Tibial nerve (tissue), 4 donors: ENCODE measurements around the gene LTB. TPM values are rescaled to one million over a fixed set of nuclear protein-coding genes. Genes with fewer than 3 reads are reported as not detected.

Source experiments
- DNase-seq, 2 donors: peaks; one replicate each; pipeline ENCODE4 v3.0.0-alpha.2; 2019; ENCODE audit warnings: low spot score in 2 of 2
- H3K27ac ChIP-seq, 4 donors: fragments of 200-600 bp; sonication (generic) in 3 of 4; one replicate each; pipeline ENCODE4 v1.5.1; 2017 to 2019; ENCODE audit warnings: mild to moderate bottlenecking in 1 of 4
- H3K27me3 ChIP-seq, 2 donors: fragments of 200-600 bp; sonication (generic) in 1 of 2; one replicate each; pipeline versions ENCODE4 v1.5.1 to v1.6.0; 2017 to 2019
- H3K36me3 ChIP-seq, 3 donors: fragments of 200-600 bp; sonication (generic); one replicate each; pipeline ENCODE4 v1.5.1; 2018 to 2019
- H3K4me1 ChIP-seq, 4 donors: fragments of 200-600 bp; sonication (generic) in 3 of 4; one replicate each; pipeline ENCODE4 v1.5.1; 2017 to 2019
- H3K4me3 ChIP-seq, 4 donors: fragments of 200-600 bp; sonication (generic) in 3 of 4; one replicate each; pipeline ENCODE4 v1.5.1; 2017 to 2019; ENCODE audit warnings: mild to moderate bottlenecking in 1 of 4, moderate library complexity in 1 of 4
- H3K9me3 ChIP-seq, 4 donors: fragments of 200-600 bp; sonication (generic) in 3 of 4; one replicate each; pipeline ENCODE4 v1.5.1; 2017 to 2019
- EP300 ChIP-seq, 2 donors: sonication (generic); formaldehyde crosslinking; IDR thresholded peaks; one replicate each; pipeline ENCODE4 v1.6.1; 2017; ENCODE audit warnings: antibody characterized with exemption in 2 of 2, mild to moderate bottlenecking in 1 of 2
- POLR2A ChIP-seq, 2 donors: fragments of 450-650 bp; IDR thresholded peaks; one replicate each; pipeline ENCODE4 v1.6.1; 2017; ENCODE audit warnings: antibody characterized with exemption in 2 of 2, mild to moderate bottlenecking in 2 of 2, moderate library complexity in 2 of 2
- WGBS, 2 donors: methylation state at CpG; one replicate each; pipeline ENCODE4 v1.1.5; 2018; 5-methylcytosine and 5-hydroxymethylcytosine counted together
- total RNA-seq, 4 donors: library from RNA; depleted of rRNA; stranded (reverse); fragments of >200 nt; gene quantifications; one replicate each; pipeline ENCODE4 v1.1.0, GENCODE V29; 2016
- TF ChIP-seq, protein P1 (sequence below), 5 experiments: fragments of 200-600 bp in 3 of 5; fragments of 450-650 bp in 2 of 5; sonication (generic) in 3 of 5; IDR thresholded peaks; one replicate each; pipeline ENCODE4 v1.5.1; 2016 to 2019; ENCODE audit warnings: antibody characterized with exemption in 5 of 5, mild to moderate bottlenecking in 3 of 5, moderate library complexity in 2 of 5

LTB gene
- total RNA-seq, 4 donors from 2014 or later, result not detected

DNA sequence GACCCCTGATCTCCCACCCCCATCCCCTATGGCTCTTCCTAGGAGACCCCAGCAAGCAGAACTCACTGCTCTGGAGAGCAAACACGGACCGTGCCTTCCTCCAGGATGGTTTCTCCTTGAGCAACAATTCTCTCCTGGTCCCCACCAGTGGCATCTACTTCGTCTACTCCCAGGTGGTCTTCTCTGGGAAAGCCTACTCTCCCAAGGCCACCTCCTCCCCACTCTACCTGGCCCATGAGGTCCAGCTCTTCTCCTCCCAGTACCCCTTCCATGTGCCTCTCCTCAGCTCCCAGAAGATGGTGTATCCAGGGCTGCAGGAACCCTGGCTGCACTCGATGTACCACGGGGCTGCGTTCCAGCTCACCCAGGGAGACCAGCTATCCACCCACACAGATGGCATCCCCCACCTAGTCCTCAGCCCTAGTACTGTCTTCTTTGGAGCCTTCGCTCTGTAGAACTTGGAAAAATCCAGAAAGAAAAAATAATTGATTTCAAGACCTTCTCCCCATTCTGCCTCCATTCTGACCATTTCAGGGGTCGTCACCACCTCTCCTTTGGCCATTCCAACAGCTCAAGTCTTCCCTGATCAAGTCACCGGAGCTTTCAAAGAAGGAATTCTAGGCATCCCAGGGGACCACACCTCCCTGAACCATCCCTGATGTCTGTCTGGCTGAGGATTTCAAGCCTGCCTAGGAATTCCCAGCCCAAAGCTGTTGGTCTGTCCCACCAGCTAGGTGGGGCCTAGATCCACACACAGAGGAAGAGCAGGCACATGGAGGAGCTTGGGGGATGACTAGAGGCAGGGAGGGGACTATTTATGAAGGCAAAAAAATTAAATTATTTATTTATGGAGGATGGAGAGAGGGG lies 8.8 kb downstream of the LTB start:
- Histone ChIP-seq H3K9me3 (no peaks in the 10 kb centered on the region), H3K36me3 (no peaks in the 10 kb centered on the region), H3K4me1 (peaks cover 0 to 11% (median 0%) of the 10 kb centered on the region in 4 donors), H3K27me3 (peaks cover 0 to 6% of the 10 kb centered on the region in 2 donors), H3K27ac (peak overlapping the region in 1 of 4 donors; percentile 79), H3K4me3 (no peak overlapping the region)
- TF ChIP-seq, protein P1, sequence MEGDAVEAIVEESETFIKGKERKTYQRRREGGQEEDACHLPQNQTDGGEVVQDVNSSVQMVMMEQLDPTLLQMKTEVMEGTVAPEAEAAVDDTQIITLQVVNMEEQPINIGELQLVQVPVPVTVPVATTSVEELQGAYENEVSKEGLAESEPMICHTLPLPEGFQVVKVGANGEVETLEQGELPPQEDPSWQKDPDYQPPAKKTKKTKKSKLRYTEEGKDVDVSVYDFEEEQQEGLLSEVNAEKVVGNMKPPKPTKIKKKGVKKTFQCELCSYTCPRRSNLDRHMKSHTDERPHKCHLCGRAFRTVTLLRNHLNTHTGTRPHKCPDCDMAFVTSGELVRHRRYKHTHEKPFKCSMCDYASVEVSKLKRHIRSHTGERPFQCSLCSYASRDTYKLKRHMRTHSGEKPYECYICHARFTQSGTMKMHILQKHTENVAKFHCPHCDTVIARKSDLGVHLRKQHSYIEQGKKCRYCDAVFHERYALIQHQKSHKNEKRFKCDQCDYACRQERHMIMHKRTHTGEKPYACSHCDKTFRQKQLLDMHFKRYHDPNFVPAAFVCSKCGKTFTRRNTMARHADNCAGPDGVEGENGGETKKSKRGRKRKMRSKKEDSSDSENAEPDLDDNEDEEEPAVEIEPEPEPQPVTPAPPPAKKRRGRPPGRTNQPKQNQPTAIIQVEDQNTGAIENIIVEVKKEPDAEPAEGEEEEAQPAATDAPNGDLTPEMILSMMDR (IDR thresholded peaks at IDR 0.05), result no peak
- no peak for TF ChIP-seq EP300 (IDR thresholded peaks at IDR 0.05)
- TF ChIP-seq POLR2A (IDR thresholded peaks at IDR 0.05), result no peak
- 81 to 84% methylated on average over 9 of the region's 9 CpGs for WGBS, 2 donors
- DNase-seq, result no peak

DNA sequence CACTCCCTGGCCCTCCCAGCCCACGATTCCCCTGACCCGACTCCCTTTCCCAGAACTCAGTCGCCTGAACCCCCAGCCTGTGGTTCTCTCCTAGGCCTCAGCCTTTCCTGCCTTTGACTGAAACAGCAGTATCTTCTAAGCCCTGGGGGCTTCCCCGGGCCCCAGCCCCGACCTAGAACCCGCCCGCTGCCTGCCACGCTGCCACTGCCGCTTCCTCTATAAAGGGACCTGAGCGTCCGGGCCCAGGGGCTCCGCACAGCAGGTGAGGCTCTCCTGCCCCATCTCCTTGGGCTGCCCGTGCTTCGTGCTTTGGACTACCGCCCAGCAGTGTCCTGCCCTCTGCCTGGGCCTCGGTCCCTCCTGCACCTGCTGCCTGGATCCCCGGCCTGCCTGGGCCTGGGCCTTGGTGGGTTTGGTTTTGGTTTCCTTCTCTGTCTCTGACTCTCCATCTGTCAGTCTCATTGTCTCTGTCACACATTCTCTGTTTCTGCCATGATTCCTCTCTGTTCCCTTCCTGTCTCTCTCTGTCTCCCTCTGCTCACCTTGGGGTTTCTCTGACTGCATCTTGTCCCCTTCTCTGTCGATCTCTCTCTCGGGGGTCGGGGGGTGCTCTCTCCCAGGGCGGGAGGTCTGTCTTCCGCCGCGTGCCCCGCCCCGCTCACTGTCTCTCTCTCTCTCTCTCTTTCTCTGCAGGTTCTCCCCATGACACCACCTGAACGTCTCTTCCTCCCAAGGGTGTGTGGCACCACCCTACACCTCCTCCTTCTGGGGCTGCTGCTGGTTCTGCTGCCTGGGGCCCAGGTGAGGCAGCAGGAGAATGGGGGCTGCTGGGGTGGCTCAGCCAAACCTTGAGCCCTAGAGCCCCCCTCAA lies 9.9 kb downstream of the LTB start, which contains the start of gene LTA:
Gene LTA (plus strand): TSS at position 249 of the 871 bp plus-strand sequence. CDS start 454 bp downstream, at position 703.
- no peaks in the 10 kb centered on the region for H3K36me3 ChIP-seq
- TF ChIP-seq EP300 (IDR thresholded peaks at IDR 0.05) (no peak), POLR2A (IDR thresholded peaks at IDR 0.05) (no peak)
- TF ChIP-seq, protein P1 (IDR thresholded peaks at IDR 0.05), result no peak
- peak within 1 kb of the TSS in 1 of 4 donors; percentile 29 for H3K4me3 ChIP-seq
- DNase-seq, result no peak
- WGBS, 2 donors, result 82 to 83% methylated on average over 27 of the region's 27 CpGs
- H3K27me3 ChIP-seq, result peaks cover 0 to 6% of the 10 kb centered on the region in 2 donors
- H3K9me3 ChIP-seq, result no peaks in the 10 kb centered on the region
- H3K4me1 ChIP-seq, result peaks cover 0 to 11% (median 0%) of the 10 kb centered on the region in 4 donors
- H3K27ac ChIP-seq, result peak within 1 kb of the TSS in 1 of 4 donors; percentile 79

DNA sequence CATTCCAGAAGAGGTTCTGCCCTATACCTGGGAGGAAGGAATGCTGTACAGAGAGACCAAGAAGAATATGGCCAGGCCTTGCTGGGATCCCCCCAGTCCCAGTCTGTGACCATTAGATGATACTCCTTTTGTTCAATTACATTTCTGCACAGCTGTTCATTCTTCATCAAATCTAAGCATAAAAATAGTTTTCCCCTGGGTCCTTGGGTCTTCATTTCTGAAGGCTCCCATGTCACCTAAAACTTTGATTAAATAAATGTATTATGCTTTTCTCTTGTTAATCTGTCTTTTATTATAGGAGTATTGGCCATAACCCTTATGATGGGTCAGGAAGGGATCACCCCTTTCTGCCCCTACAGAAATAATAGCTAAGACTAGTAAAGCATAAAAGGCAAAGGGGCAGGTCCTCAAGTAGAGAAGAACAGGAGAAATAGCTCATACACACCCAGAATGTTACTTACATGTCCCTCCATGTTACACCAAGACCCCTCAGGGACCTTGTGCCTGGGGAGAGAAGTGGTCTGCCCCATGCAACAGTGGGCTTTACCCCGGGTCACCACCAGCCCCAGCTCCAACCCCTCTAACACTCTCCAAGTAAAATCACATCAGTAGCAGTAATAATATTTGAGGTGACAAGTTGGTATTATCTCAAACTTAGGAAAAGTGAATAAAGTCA lies 12.2 kb downstream of the LTB start:
- DNase-seq, result no peak
- H3K27me3 ChIP-seq, result peaks cover 0 to 6% of the 10 kb centered on the region in 2 donors
- WGBS, 2 donors, result 82 to 90% methylated on average over 1 of the region's 1 CpG

DNA sequence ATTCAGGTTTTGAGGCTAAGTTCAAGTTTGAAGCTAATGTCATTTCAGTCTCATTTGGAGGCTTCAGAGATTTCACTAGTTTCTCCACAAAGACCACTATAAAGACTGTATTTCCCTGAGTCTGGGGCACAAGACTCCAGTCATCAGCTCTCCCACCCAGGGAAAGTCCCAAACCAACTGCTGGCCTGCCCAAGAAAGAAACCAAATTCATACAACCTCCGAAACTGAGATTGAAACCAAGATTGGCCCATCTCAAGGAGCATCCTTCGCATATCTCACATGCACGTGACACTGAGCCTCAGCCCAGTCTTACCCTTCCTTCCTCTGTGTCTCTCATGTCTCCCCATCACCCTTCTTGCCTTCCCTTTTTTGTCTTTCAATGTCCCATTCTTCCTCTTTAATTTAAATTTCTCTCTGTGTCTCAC lies 13.7 kb downstream of the LTB start:
- WGBS, 2 donors, result 64 to 73% methylated on average over 3 of the region's 3 CpGs
- TF ChIP-seq, protein P1 (IDR thresholded peaks at IDR 0.05), result no peak
- peak in 1 of 2 donors; percentile 19 for TF ChIP-seq EP300 (IDR thresholded peaks at IDR 0.05)
- no peak for TF ChIP-seq POLR2A (IDR thresholded peaks at IDR 0.05)
- peaks cover 0 to 6% of the 10 kb centered on the region in 2 donors for H3K27me3 ChIP-seq
- H3K4me1 ChIP-seq, result peaks cover 0 to 3% (median 0%) of the 10 kb centered on the region in 4 donors
- DNase-seq, result no peak
- no peak overlapping the region for H3K27ac ChIP-seq
- no peaks in the 10 kb centered on the region for H3K9me3 ChIP-seq
- H3K4me3 ChIP-seq, result no peak overlapping the region
- H3K36me3 ChIP-seq, result no peaks in the 10 kb centered on the region

More for the DNA sequence above, 12.2 kb downstream of the LTB start:
- Histone ChIP-seq H3K9me3 (no peaks in the 10 kb centered on the region), H3K4me3 (no peak overlapping the region), H3K27ac (no peak overlapping the region), H3K36me3 (no peaks in the 10 kb centered on the region), H3K4me1 (peaks cover 0 to 9% (median 0%) of the 10 kb centered on the region in 4 donors)
- TF ChIP-seq POLR2A (IDR thresholded peaks at IDR 0.05) (no peak), EP300 (IDR thresholded peaks at IDR 0.05) (no peak)
- TF ChIP-seq, protein P1 (IDR thresholded peaks at IDR 0.05), result no peak
